Trophoblast cell (in vitro differentiated cells and primary cell): ENCODE data around the gene ZNF613.
"Not testable (repeated sequence)": the region's sequence is repeated elsewhere in the genome, so short reads cannot be mapped to it uniquely, and the experiment has no call there.

Experiments
- DNase-seq, 2 donors: peaks; one replicate each; pipeline ENCODE4 v3.0.0-alpha.2; 2016
- H2AFZ ChIP-seq: 2 replicates; pipeline ENCODE4 v1.6.1; 2013; ENCODE audit warnings: low read length, moderate library complexity, mild to moderate bottlenecking; ENCODE audit not compliant: insufficient read depth, poor library complexity
- H2AK5ac ChIP-seq: 2 replicates; pipeline ENCODE4 v1.6.1; 2013; ENCODE audit warnings: mild to moderate bottlenecking, low read length
- H2BK120ac ChIP-seq: 2 replicates; pipeline ENCODE4 v1.6.1; 2013; ENCODE audit warnings: low read length, mild to moderate bottlenecking, moderate library complexity; ENCODE audit not compliant: insufficient read depth, poor library complexity
- H2BK12ac ChIP-seq: 2 replicates; pipeline ENCODE4 v1.6.1; 2013; ENCODE audit warnings: mild to moderate bottlenecking, low read length, moderate library complexity
- H2BK5ac ChIP-seq: 2 replicates; pipeline ENCODE4 v1.6.1; 2013; ENCODE audit warnings: low read length, low read depth, moderate library complexity, mild to moderate bottlenecking; ENCODE audit not compliant: poor library complexity
- H3K14ac ChIP-seq: 2 replicates; pipeline ENCODE4 v1.6.1; 2013; ENCODE audit warnings: mild to moderate bottlenecking, low read length
- H3K18ac ChIP-seq: 2 replicates; pipeline ENCODE4 v1.6.1; 2013; ENCODE audit warnings: mild to moderate bottlenecking, low read length
- H3K23ac ChIP-seq: 2 replicates; pipeline ENCODE4 v1.6.1; 2013; ENCODE audit warnings: low read length
- H3K27ac ChIP-seq: 2 replicates; pipeline ENCODE4 v1.5.1; 2013; ENCODE audit warnings: low read depth, mild to moderate bottlenecking, inconsistent platforms, low read length, moderate library complexity
- H3K27me3 ChIP-seq: 2 replicates; pipeline ENCODE4 v1.6.1; 2013; ENCODE audit warnings: inconsistent platforms, mild to moderate bottlenecking, low read length, moderate library complexity; ENCODE audit not compliant: insufficient read depth
- H3K36me3 ChIP-seq, 2 experiments: 1 replicate in 1 of 2; 2 replicates in 1 of 2; pipeline ENCODE4 v1.6.1; 2013; ENCODE audit warnings: low read length in 2 of 2, mild to moderate bottlenecking in 2 of 2, moderate library complexity in 1 of 2; ENCODE audit not compliant: insufficient read depth in 2 of 2, control insufficient read depth in 1 of 2
- H3K4ac ChIP-seq: 2 replicates; pipeline ENCODE4 v1.6.1; 2013; ENCODE audit warnings: low read depth, mild to moderate bottlenecking, low read length, moderate library complexity
- H3K4me1 ChIP-seq, 2 experiments: 1 replicate in 1 of 2; 2 replicates in 1 of 2; pipeline ENCODE4 v1.6.1; 2013; ENCODE audit warnings: low read length in 2 of 2, mild to moderate bottlenecking in 2 of 2, moderate library complexity in 1 of 2; ENCODE audit not compliant: insufficient read depth in 2 of 2, control insufficient read depth in 1 of 2
- H3K4me2 ChIP-seq: 2 replicates; pipeline ENCODE4 v1.6.1; 2013; ENCODE audit warnings: inconsistent platforms, mild to moderate bottlenecking, low read length, moderate library complexity
- H3K4me3 ChIP-seq: 2 replicates; pipeline ENCODE4 v1.5.1; 2013; ENCODE audit warnings: mild to moderate bottlenecking, low read depth, low read length, inconsistent platforms
- H3K79me1 ChIP-seq: one replicate; pipeline ENCODE4 v1.6.1; 2013; ENCODE audit warnings: low read length
- H3K79me2 ChIP-seq: 2 replicates; pipeline ENCODE4 v1.6.1; 2013; ENCODE audit warnings: low read length, mild to moderate bottlenecking; ENCODE audit not compliant: control insufficient read depth, insufficient read depth, poor library complexity
- H3K9ac ChIP-seq: 2 replicates; pipeline ENCODE4 v1.6.1; 2013; ENCODE audit warnings: mild to moderate bottlenecking, low read length
- H3K9me3 ChIP-seq: 2 replicates; pipeline ENCODE4 v1.6.1; 2013; ENCODE audit warnings: low read depth, mild to moderate bottlenecking, control low read depth, inconsistent platforms, low read length; ENCODE audit not compliant: insufficient read depth
- H4K12ac ChIP-seq: 2 replicates; pipeline ENCODE4 v1.6.1; 2013; ENCODE audit warnings: low read depth, mild to moderate bottlenecking, low read length, moderate library complexity
- H4K8ac ChIP-seq: 2 replicates; pipeline ENCODE4 v1.6.1; 2013; ENCODE audit warnings: low read depth, mild to moderate bottlenecking, low read length, moderate library complexity
- H4K91ac ChIP-seq: one replicate; pipeline ENCODE4 v1.6.1; 2013; ENCODE audit warnings: low read depth, mild to moderate bottlenecking, low read length, moderate library complexity
- WGBS: extraction: QIAGEN DNeasy Blood & Tissue Kit; methylation state at CpG from one replicate; pipeline ENCODE4 v1.1.7; 2013; ENCODE audit warnings: missing lambda C conversion rate; ENCODE audit not compliant: insufficient read length, insufficient coverage; ENCODE audit errors: extremely low coverage; 5-methylcytosine and 5-hydroxymethylcytosine counted together

The ZNF613 gene

GRCh38 chr19:51977346-51977745, 50.1 kb downstream of the ZNF613 start:
- H3K4ac ChIP-seq = no peak overlapping the region
- H2BK120ac ChIP-seq = no peak overlapping the region
- no peak overlapping the region for H3K9ac ChIP-seq
- H3K4me2 ChIP-seq = no peak overlapping the region
- no peak overlapping the region for H3K14ac ChIP-seq
- no CpG with 5 or more reads among the region's 7 CpGs for WGBS
- H3K27me3 ChIP-seq = no peaks in the 10 kb centered on the region
- H3K27ac ChIP-seq = no peak overlapping the region
- no peak overlapping the region for H2BK5ac ChIP-seq
- H2AFZ ChIP-seq = no peak overlapping the region
- no peak overlapping the region for H2BK12ac ChIP-seq
- no peak overlapping the region for H4K12ac ChIP-seq
- peak; percentile 82 to 90 for DNase-seq
- no peak overlapping the region for H3K4me3 ChIP-seq
- peaks cover 3 to 8% of the 10 kb centered on the region in 2 experiments for H3K4me1 ChIP-seq
- H3K36me3 ChIP-seq = peaks cover 13 to 31% of the 10 kb centered on the region in 2 experiments
- H3K9me3 ChIP-seq = peaks cover 27% of the 10 kb centered on the region
- no peak overlapping the region for H3K23ac ChIP-seq
- H2AK5ac ChIP-seq = no peak overlapping the region
- no peak overlapping the region for H4K91ac ChIP-seq
- no peak overlapping the region for H4K8ac ChIP-seq
- no peaks in the 10 kb centered on the region for H3K79me1 ChIP-seq
- H3K18ac ChIP-seq = no peak overlapping the region
- H3K79me2 ChIP-seq = no peaks in the 10 kb centered on the region

GRCh38 chr19:51978882-51979281, 51.6 kb downstream of the ZNF613 start:
- Histone ChIP-seq H3K9me3 (peaks cover 23% of the 10 kb centered on the region), H3K27me3 (no peaks in the 10 kb centered on the region), H2BK120ac (no peak overlapping the region), H2AK5ac (no peak overlapping the region), H3K14ac (no peak overlapping the region), H3K4ac (no peak overlapping the region), H3K79me2 (no peaks in the 10 kb centered on the region), H2BK12ac (no peak overlapping the region), H3K27ac (no peak overlapping the region), H4K8ac (no peak overlapping the region), H3K4me3 (no peak overlapping the region), H3K4me1 (peaks cover 3 to 8% of the 10 kb centered on the region in 2 experiments), H3K18ac (no peak overlapping the region), H2BK5ac (no peak overlapping the region), H2AFZ (no peak overlapping the region), H4K91ac (no peak overlapping the region), H3K4me2 (no peak overlapping the region), H3K79me1 (no peaks in the 10 kb centered on the region), H3K9ac (no peak overlapping the region), H4K12ac (no peak overlapping the region), H3K23ac (no peak overlapping the region), H3K36me3 (peaks cover 9 to 22% of the 10 kb centered on the region in 2 experiments)
- no CpG with 5 or more reads among the region's 4 CpGs for WGBS
- DNase-seq = peak; percentile 61 to 64

GRCh38 chr19:51980116-51980736, 53.0 kb downstream of the ZNF613 start:
- Histone ChIP-seq H3K27ac (peak overlapping the region; percentile 47), H2BK12ac (no peak overlapping the region), H4K12ac (no peak overlapping the region), H3K79me2 (no peaks in the 10 kb centered on the region), H3K9me3 (peaks cover 19% of the 10 kb centered on the region), H3K9ac (no peak overlapping the region), H2AK5ac (no peak overlapping the region), H3K4me2 (no peak overlapping the region), H3K14ac (no peak overlapping the region), H3K4me1 (peaks cover 3 to 8% of the 10 kb centered on the region in 2 experiments), H2BK5ac (no peak overlapping the region), H3K23ac (no peak overlapping the region), H4K8ac (no peak overlapping the region), H3K18ac (no peak overlapping the region), H2AFZ (no peak overlapping the region), H3K4ac (no peak overlapping the region), H4K91ac (no peak overlapping the region), H3K79me1 (no peaks in the 10 kb centered on the region), H3K27me3 (no peaks in the 10 kb centered on the region), H3K4me3 (no peak overlapping the region), H2BK120ac (no peak overlapping the region), H3K36me3 (peaks cover 9 to 16% of the 10 kb centered on the region in 2 experiments)
- peak; percentile 71 to 94 for DNase-seq
- WGBS = no CpG with 5 or more reads among the region's 6 CpGs

- H3K27me3 ChIP-seq, H4K91ac ChIP-seq, H3K4me1 ChIP-seq, H4K8ac ChIP-seq, H2BK5ac ChIP-seq, H3K79me1 ChIP-seq, H3K14ac ChIP-seq, H3K9ac ChIP-seq, H3K4ac ChIP-seq, H3K79me2 ChIP-seq, H2BK12ac ChIP-seq, H2BK120ac ChIP-seq, H3K23ac ChIP-seq, H4K12ac ChIP-seq, H3K18ac ChIP-seq, H3K4me2 ChIP-seq, H3K4me3 ChIP-seq, H2AFZ ChIP-seq, H2AK5ac ChIP-seq: not testable (repeated sequence)
- peak; percentile 22 to 62 for DNase-seq
- peak overlapping the region; percentile 47 for H3K27ac ChIP-seq
- no CpG with 5 or more reads among the region's 6 CpGs for WGBS
- H3K36me3 ChIP-seq = peaks cover 9 to 16% of the 10 kb centered on the region in 2 experiments
- peaks cover 16% of the 10 kb centered on the region for H3K9me3 ChIP-seq
Observed at GRCh38 chr19:51980926-51981325, 53.7 kb downstream of the ZNF613 start.
